Keratinocyte (primary cell): ENCODE measurements around the gene IFI27. TPM values are rescaled to one million over a fixed set of nuclear protein-coding genes. Genes with fewer than 3 reads are reported as not detected.

ENCODE experiments used
- DNase-seq: peaks from one replicate; pipeline ENCODE4 v3.0.0-alpha.2; 2011; ENCODE audit warnings: low read depth, missing footprints, low spot score
- FAIRE-seq: peaks from 2 replicates; lab custom pipeline; 2011; peaks lifted over from hg19 to GRCh38; lab: Jason Lieb, UNC
- H2AFZ ChIP-seq: 2 replicates; pipeline ENCODE4 v1.6.0; 2012; ENCODE audit warnings: low read length, control low read depth, inconsistent platforms; ENCODE audit not compliant: control insufficient read depth
- H3K27ac ChIP-seq: 2 replicates; pipeline ENCODE4 v1.5.1; 2011; ENCODE audit warnings: low read length; ENCODE audit not compliant: control insufficient read depth, insufficient read depth
- H3K27me3 ChIP-seq: 3 replicates; pipeline ENCODE4 v1.6.0; 2011; ENCODE audit warnings: low read length; ENCODE audit not compliant: control insufficient read depth, insufficient read depth; ENCODE audit errors: extremely low read depth
- H3K36me3 ChIP-seq, 2 experiments: 2 replicates in 1 of 2; 3 replicates in 1 of 2; pipeline ENCODE4 v1.5.1; 2011; ENCODE audit warnings: low read length in 2 of 2, mild to moderate bottlenecking in 1 of 2; ENCODE audit not compliant: control insufficient read depth in 2 of 2, insufficient read depth in 2 of 2; ENCODE audit errors: extremely low read depth in 1 of 2
- H3K4me1 ChIP-seq: 3 replicates; pipeline ENCODE4 v1.5.1; 2011; ENCODE audit warnings: low read length; ENCODE audit not compliant: control insufficient read depth, insufficient read depth; ENCODE audit errors: extremely low read depth
- H3K4me2 ChIP-seq: 3 replicates; pipeline ENCODE4 v1.6.0; 2011; ENCODE audit warnings: low read depth, low read length; ENCODE audit not compliant: control insufficient read depth, insufficient read depth; ENCODE audit errors: extremely low read depth
- H3K4me3 ChIP-seq, 3 experiments: fragments of 200-600 bp in 1 of 3; sonication (generic) in 1 of 3; 2 replicates in 2 of 3; 3 replicates in 1 of 3; pipeline ENCODE4 v1.5.1; 2011 to 2016; ENCODE audit warnings: low read length in 3 of 3, mild to moderate bottlenecking in 3 of 3, control low read depth in 2 of 3, inconsistent platforms in 1 of 3, low read depth in 1 of 3, mixed read lengths in 1 of 3, mixed run types in 1 of 3, moderate library complexity in 1 of 3; ENCODE audit not compliant: control insufficient read depth in 2 of 3, insufficient read depth in 2 of 3; ENCODE audit errors: extremely low read depth in 1 of 3
- H3K79me2 ChIP-seq: 2 replicates; pipeline ENCODE4 v1.6.0; 2012; ENCODE audit warnings: low read length; ENCODE audit not compliant: control insufficient read depth, insufficient read depth
- H3K9ac ChIP-seq: 3 replicates; pipeline ENCODE4 v1.6.0; 2011; ENCODE audit warnings: low read length; ENCODE audit not compliant: control insufficient read depth, insufficient read depth; ENCODE audit errors: extremely low read depth
- H3K9me1 ChIP-seq: 3 replicates; pipeline ENCODE4 v1.6.0; 2011; ENCODE audit warnings: low read length; ENCODE audit not compliant: control insufficient read depth, insufficient read depth; ENCODE audit errors: extremely low read depth
- H3K9me3 ChIP-seq: 2 replicates; pipeline ENCODE4 v1.5.1; 2012; ENCODE audit warnings: low read depth, low read length; ENCODE audit not compliant: control insufficient read depth
- H4K20me1 ChIP-seq: 3 replicates; pipeline ENCODE4 v1.6.0; 2011; ENCODE audit warnings: low read length; ENCODE audit not compliant: control insufficient read depth, insufficient read depth; ENCODE audit errors: extremely low read depth
- EZH2 ChIP-seq: IDR thresholded peaks from one replicate; pipeline ENCODE4 v1.6.1; 2012; ENCODE audit warnings: inconsistent platforms, mild to moderate bottlenecking, low read length, moderate library complexity
- dilution Hi-C: fragments of 300-500 bp; cut with MboI; formaldehyde crosslinking; loops from one replicate; pipeline ENCODE4 v1.7.0; 2020; ENCODE audit warnings: low sequenced_read_pairs; ENCODE audit not compliant: extremely low pct_ligation_motif_present
- polyA minus RNA-seq, 3 experiments: library from RNA; depleted of rRNA, polyadenylated mRNA; stranded (reverse); fragments of >200 nt; gene quantifications; 1 replicate in 1 of 3; 2 replicates in 1 of 3; 3 replicates in 1 of 3; pipeline ENCODE4 v1.2.3, GENCODE V29; 2011
- polyA plus RNA-seq, 5 experiments: library from polyadenylated mRNA; depleted of rRNA in 3 of 5; stranded (reverse) in 3 of 5; stranded (forward) in 1 of 5; unstranded in 1 of 5; fragments of >200 nt; gene quantifications; 1 replicate in 1 of 5; 2 replicates in 3 of 5; 3 replicates in 1 of 5; pipeline versions ENCODE4 v1.2.1 to v1.2.3, GENCODE V29; 2011 to 2012; ENCODE audit warnings: missing spikeins in 2 of 5, low read depth in 1 of 5, low replicate concordance in 1 of 5
- TF ChIP-seq, protein P1 (sequence below), 3 experiments: IDR thresholded peaks in 1 of 3; conservative IDR thresholded peaks in 1 of 3; optimal IDR thresholded peaks in 1 of 3; 2 replicates in 2 of 3; 3 replicates in 1 of 3; pipeline versions ENCODE3 to v1.5.1; 2011; ENCODE audit warnings: low read length in 3 of 3, mild to moderate bottlenecking in 3 of 3, moderate library complexity in 2 of 3, control low read depth in 1 of 3, inconsistent platforms in 1 of 3; ENCODE audit not compliant: insufficient read depth in 2 of 3; ENCODE audit errors: extremely low read depth in 1 of 3

The IFI27 gene
- 1,132 to 3,594 TPM (median 2,783 TPM) in 3 replicates for polyA plus RNA-seq
- polyA plus RNA-seq (2011; ENCODE audit: low read depth): 20.3 TPM
- polyA plus RNA-seq (2011; cell fraction: cytosol; rRNA removed): 1,962 and 3,733 TPM in 2 replicates
- 1,216 and 1,507 TPM in 2 replicates for polyA plus RNA-seq (2011; cell fraction: nucleus; rRNA removed)
- 221 and 1,754 TPM in 2 replicates for polyA plus RNA-seq (2012; ENCODE audit: low replicate concordance)
- polyA minus RNA-seq: 758 to 2,926 TPM (median 795 TPM) in 3 replicates
- polyA minus RNA-seq (2011; cell fraction: cytosol; rRNA and poly(A)+ RNA removed): 1,322 TPM
- 228 and 282 TPM in 2 replicates for polyA minus RNA-seq (2011; cell fraction: nucleus; rRNA and poly(A)+ RNA removed)

DNA sequence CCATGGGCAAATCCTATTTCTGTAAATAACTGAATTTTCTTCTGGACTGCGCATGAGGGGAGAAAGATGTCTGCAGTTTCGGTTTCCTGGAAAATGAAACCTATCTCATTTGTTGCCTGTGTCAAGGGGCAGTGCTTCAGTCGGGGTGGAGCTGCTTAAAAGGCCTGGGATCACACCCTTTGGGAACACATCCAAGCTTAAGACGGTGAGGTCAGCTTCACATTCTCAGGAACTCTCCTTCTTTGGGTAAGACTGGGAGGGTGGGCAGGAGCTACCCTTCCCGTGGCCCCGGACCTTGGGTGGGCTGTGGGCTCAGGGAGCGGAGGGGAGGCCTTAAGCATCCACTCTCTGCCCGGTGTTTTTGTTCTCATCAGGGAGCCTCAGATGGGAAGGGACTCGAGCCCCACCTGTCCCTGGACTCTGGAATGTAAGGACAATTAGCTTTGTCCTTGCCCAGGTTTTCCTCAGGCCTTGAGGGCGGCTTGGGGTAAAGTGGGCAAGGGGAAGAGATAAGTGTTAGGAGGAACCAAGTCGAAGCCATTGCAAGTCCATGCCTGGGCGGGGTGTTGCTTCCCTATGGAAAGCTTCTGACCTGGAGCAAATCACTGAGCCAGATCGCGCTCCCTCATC is at the start of gene IFI27:
Gene IFI27 (plus strand): TSS at position 185 of the 630 bp plus-strand sequence.
- TF ChIP-seq, protein P1, sequence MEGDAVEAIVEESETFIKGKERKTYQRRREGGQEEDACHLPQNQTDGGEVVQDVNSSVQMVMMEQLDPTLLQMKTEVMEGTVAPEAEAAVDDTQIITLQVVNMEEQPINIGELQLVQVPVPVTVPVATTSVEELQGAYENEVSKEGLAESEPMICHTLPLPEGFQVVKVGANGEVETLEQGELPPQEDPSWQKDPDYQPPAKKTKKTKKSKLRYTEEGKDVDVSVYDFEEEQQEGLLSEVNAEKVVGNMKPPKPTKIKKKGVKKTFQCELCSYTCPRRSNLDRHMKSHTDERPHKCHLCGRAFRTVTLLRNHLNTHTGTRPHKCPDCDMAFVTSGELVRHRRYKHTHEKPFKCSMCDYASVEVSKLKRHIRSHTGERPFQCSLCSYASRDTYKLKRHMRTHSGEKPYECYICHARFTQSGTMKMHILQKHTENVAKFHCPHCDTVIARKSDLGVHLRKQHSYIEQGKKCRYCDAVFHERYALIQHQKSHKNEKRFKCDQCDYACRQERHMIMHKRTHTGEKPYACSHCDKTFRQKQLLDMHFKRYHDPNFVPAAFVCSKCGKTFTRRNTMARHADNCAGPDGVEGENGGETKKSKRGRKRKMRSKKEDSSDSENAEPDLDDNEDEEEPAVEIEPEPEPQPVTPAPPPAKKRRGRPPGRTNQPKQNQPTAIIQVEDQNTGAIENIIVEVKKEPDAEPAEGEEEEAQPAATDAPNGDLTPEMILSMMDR (optimal IDR thresholded peaks at IDR 0.05 in 1 of 3, IDR thresholded peaks at IDR 0.05 in 1 of 3, conservative IDR thresholded peaks at IDR 0.05 in 1 of 3; ENCODE audit: extremely low read depth in 1 of 3, insufficient read depth in 2 of 3, low read length in 3 of 3): no peak
- TF ChIP-seq EZH2: no peak
- peaks cover 17% of the 10 kb centered on the region for H3K4me1 ChIP-seq
- peak within 1 kb of the TSS; percentile 42 to 71 (median 60) for H3K4me3 ChIP-seq
- H3K9ac ChIP-seq: peak within 1 kb of the TSS; percentile 79
- H3K9me1 ChIP-seq: no peaks in the 10 kb centered on the region
- FAIRE-seq (peak; percentile 76), DNase-seq (peak; percentile 26)
- peak within 1 kb of the TSS; percentile 54 for H3K27ac ChIP-seq
- H2AFZ ChIP-seq: peak within 1 kb of the TSS; percentile 77
- H3K27me3 ChIP-seq: no peaks in the 10 kb centered on the region
- no peaks in the 10 kb centered on the region for H3K36me3 ChIP-seq
- H4K20me1 ChIP-seq: no peaks in the 10 kb centered on the region
- peak within 1 kb of the TSS; percentile 55 for H3K4me2 ChIP-seq
- dilution Hi-C loops: no loop called here
- no peaks in the 10 kb centered on the region for H3K9me3 ChIP-seq
- H3K79me2 ChIP-seq: peaks cover 12% of the 10 kb centered on the region

DNA sequence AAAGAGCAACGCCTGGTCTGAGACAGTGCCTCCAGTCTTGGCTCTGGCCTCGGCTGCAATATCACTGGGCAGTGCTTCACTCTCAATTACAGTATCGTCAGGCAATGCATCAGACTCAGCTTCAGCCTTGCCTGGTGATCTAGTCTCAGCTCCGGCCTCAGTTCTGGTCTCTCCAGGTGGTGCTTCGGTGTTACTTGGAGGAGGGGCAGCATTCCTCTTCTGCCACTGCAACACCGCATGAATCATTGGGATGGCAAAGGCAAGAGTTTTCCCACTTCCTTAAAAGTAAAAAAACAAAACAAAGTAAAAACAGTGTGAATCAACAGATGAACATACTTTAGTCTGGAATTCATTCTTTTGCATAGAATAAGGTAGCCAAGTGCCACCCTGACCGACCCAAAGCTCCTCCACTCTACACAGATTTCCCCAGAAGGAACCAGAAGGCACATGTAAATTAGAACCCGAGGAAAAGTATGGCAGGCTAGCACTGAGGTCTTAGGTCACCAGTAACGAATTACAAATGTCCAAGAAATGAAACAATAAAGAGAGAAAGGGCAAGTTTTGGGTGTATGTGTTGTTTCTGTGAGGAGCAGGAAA is 48.1 kb upstream of the IFI27 start:
- Histone ChIP-seq H3K9me3 (no peaks in the 10 kb centered on the region), H3K4me3 (no peak overlapping the region), H4K20me1 (no peaks in the 10 kb centered on the region), H3K4me2 (no peak overlapping the region), H3K27me3 (no peaks in the 10 kb centered on the region), H3K79me2 (peaks cover 55% of the 10 kb centered on the region), H3K9ac (no peak overlapping the region), H3K27ac (peak overlapping the region; percentile 10), H3K36me3 (peaks cover 18 to 31% of the 10 kb centered on the region in 2 experiments), H3K4me1 (peaks cover 30% of the 10 kb centered on the region), H2AFZ (no peak overlapping the region), H3K9me1 (no peaks in the 10 kb centered on the region)
- DNase-seq (no peak), FAIRE-seq (peak; percentile 74)
- TF ChIP-seq, protein P1 (optimal IDR thresholded peaks at IDR 0.05 in 1 of 3, IDR thresholded peaks at IDR 0.05 in 1 of 3, conservative IDR thresholded peaks at IDR 0.05 in 1 of 3; ENCODE audit: extremely low read depth in 1 of 3, insufficient read depth in 2 of 3, low read length in 3 of 3): no peak
- no peak for TF ChIP-seq EZH2
- dilution Hi-C loops: no loop called here
